ENCODE data around the gene OR51S1.
A peak's percentile ranks its signal among the peaks of the same experiment; 100 is the strongest.
"Not testable (repeated sequence)": the region's sequence is repeated elsewhere in the genome, so short reads cannot be mapped to it uniquely, and the experiment has no call there.

Gene OR51S1

GRCh38 chr11:4848908-4849532 lies at the start of gene OR51S1:
Gene OR51S1 (minus strand): TSS chr11:4849208. CDS start chr11:4849208, 0 bp downstream.
- no peak for DNase-seq

- peak; percentile 90 for DNase-seq
Observed at GRCh38 chr11:4891996-4892640, 43.1 kb upstream of the OR51S1 start.

GRCh38 chr11:4890279-4890678 lies 41.3 kb upstream of the OR51S1 start:
- no peak for DNase-seq

GRCh38 chr11:4887591-4887990 lies 38.6 kb upstream of the OR51S1 start:
- DNase-seq = peak; percentile 2

- no peak for DNase-seq
Observed at GRCh38 chr11:4886186-4886585, 37.2 kb upstream of the OR51S1 start.

- DNase-seq = no peak
Observed at GRCh38 chr11:4884361-4884760, 35.4 kb upstream of the OR51S1 start.

GRCh38 chr11:4882543-4882942 lies 33.5 kb upstream of the OR51S1 start:
- no peak for DNase-seq

- peak; percentile 45 for DNase-seq
Observed at GRCh38 chr11:4881860-4882500, 33.0 kb upstream of the OR51S1 start, which contains the start of gene OR51T1. Gene OR51T1 (plus strand): TSS chr11:4881900. CDS start chr11:4881900, 0 bp downstream.

- no peak for DNase-seq
Observed at GRCh38 chr11:4881188-4881587, 32.2 kb upstream of the OR51S1 start.

- no peak for DNase-seq
Observed at GRCh38 chr11:4865855-4866254, 16.8 kb upstream of the OR51S1 start.

- DNase-seq = no peak
Observed at GRCh38 chr11:4863876-4864275, 14.9 kb upstream of the OR51S1 start.

- no peak for DNase-seq
Observed at GRCh38 chr11:4862447-4863236, 13.6 kb upstream of the OR51S1 start.

- DNase-seq = not testable (repeated sequence)
Observed at GRCh38 chr11:4854286-4854685, 5.3 kb upstream of the OR51S1 start.

GRCh38 chr11:4851033-4851432 lies 2.0 kb upstream of the OR51S1 start:
- DNase-seq = no peak

GRCh38 chr11:4839851-4840549 lies 9.0 kb downstream of the OR51S1 start:
- DNase-seq = no peak

- no peak for DNase-seq
Observed at GRCh38 chr11:4830909-4831308, 18.1 kb downstream of the OR51S1 start.

GRCh38 chr11:4830346-4830745 lies 18.7 kb downstream of the OR51S1 start:
- DNase-seq = no peak

- DNase-seq = peak; percentile 1
Observed at GRCh38 chr11:4826425-4826824, 22.6 kb downstream of the OR51S1 start.

- no peak for DNase-seq
Observed at GRCh38 chr11:4825132-4825531, 23.9 kb downstream of the OR51S1 start.

GRCh38 chr11:4821021-4821420 lies 28.0 kb downstream of the OR51S1 start, which contains the start of gene OR51F2:
Gene OR51F2 (plus strand): TSS chr11:4821321. CDS start chr11:4821422, 101 bp downstream.
- DNase-seq = no peak

GRCh38 chr11:4809246-4809645 lies 39.8 kb downstream of the OR51S1 start:
- no peak for DNase-seq

GRCh38 chr11:4808476-4808875 lies 40.5 kb downstream of the OR51S1 start:
- DNase-seq = no peak

GRCh38 chr11:4804280-4804679 lies 44.7 kb downstream of the OR51S1 start, which contains the start of gene OR52R1:
Gene OR52R1 (minus strand): TSS chr11:4804380. CDS start chr11:4804380, 0 bp downstream.
- DNase-seq = no peak
